Osteocyte (in vitro differentiated cells): Measurements from ENCODE around the gene HERC2. TPM values are rescaled to one million over a fixed set of nuclear protein-coding genes. Genes with fewer than 3 reads are reported as not detected.

ENCODE experiments used
- DNase-seq: peaks from one replicate; pipeline ENCODE4 v3.0.0; 2021; ENCODE audit warnings: mixed read lengths; ENCODE audit not compliant: unreplicated experiment; ENCODE audit errors: extremely low spot score
- H3K27ac Mint-ChIP-seq: one replicate; pipeline ENCODE4 v1.8.0; 2021; ENCODE audit warnings: mild to moderate bottlenecking, mixed read lengths; ENCODE audit not compliant: unreplicated experiment
- H3K27me3 Mint-ChIP-seq: one replicate; pipeline ENCODE4 v1.8.0; 2021; ENCODE audit warnings: mixed read lengths; ENCODE audit not compliant: unreplicated experiment
- H3K36me3 Mint-ChIP-seq: one replicate; pipeline ENCODE4 v1.8.0; 2021; ENCODE audit warnings: mixed read lengths; ENCODE audit not compliant: unreplicated experiment
- H3K4me1 Mint-ChIP-seq: one replicate; pipeline ENCODE4 v1.8.0; 2021; ENCODE audit warnings: mixed read lengths; ENCODE audit not compliant: unreplicated experiment
- H3K4me3 Mint-ChIP-seq: one replicate; pipeline ENCODE4 v1.8.0; 2021; ENCODE audit warnings: mild to moderate bottlenecking, moderate library complexity, mixed read lengths; ENCODE audit not compliant: unreplicated experiment
- H3K9me3 Mint-ChIP-seq: one replicate; pipeline ENCODE4 v1.8.0; 2021; ENCODE audit warnings: mixed read lengths; ENCODE audit not compliant: unreplicated experiment
- CTCF ChIP-seq: fragments of 200-600 bp; sonication (generic); IDR thresholded peaks from 2 replicates; pipeline ENCODE4 v1.5.0; 2021; ENCODE audit warnings: antibody characterized with exemption, mild to moderate bottlenecking, moderate library complexity
- total RNA-seq: library from RNA; stranded (reverse); gene quantifications from 2 replicates; pipeline ENCODE4 v1.2.1, GENCODE V29; 2021

Gene HERC2
- total RNA-seq, 1 donor from 2014 or later = 89.2 TPM

GRCh38 chr15:28099555-28100140 lies 222.3 kb downstream of the HERC2 start:
- H3K4me1 Mint-ChIP-seq = peaks cover 41% of the 10 kb centered on the region

GRCh38 chr15:28098766-28099554 lies 223.0 kb downstream of the HERC2 start, which contains the start of gene OCA2:
Gene OCA2 (minus strand): TSS chr15:28099315. CDS start chr15:28081874, 17,441 bp downstream.
- no peaks in the 10 kb centered on the region for H3K36me3 Mint-ChIP-seq
- H3K4me1 Mint-ChIP-seq = peaks cover 41% of the 10 kb centered on the region
- peaks cover 1% of the 10 kb centered on the region for H3K27me3 Mint-ChIP-seq
- H3K4me3 Mint-ChIP-seq = peak within 1 kb of the TSS; percentile 38
- H3K27ac Mint-ChIP-seq = peak within 1 kb of the TSS; percentile 47
- DNase-seq = peak; percentile 89
- peak; percentile 38 for TF ChIP-seq CTCF
- no peaks in the 10 kb centered on the region for H3K9me3 Mint-ChIP-seq

More at GRCh38 chr15:28099555-28100140, 222.3 kb downstream of the HERC2 start:
- Mint-ChIP-seq H3K9me3 (no peaks in the 10 kb centered on the region), H3K4me3 (peak overlapping the region; percentile 5), H3K36me3 (no peaks in the 10 kb centered on the region), H3K27ac (no peak overlapping the region), H3K27me3 (no peaks in the 10 kb centered on the region)
- no peak for TF ChIP-seq CTCF
- DNase-seq = no peak

GRCh38 chr15:28098360-28098765 lies 223.6 kb downstream of the HERC2 start:
- Mint-ChIP-seq H3K27me3 (peaks cover 4% of the 10 kb centered on the region), H3K27ac (peak overlapping the region; percentile 47), H3K36me3 (no peaks in the 10 kb centered on the region), H3K9me3 (no peaks in the 10 kb centered on the region), H3K4me3 (no peak overlapping the region), H3K4me1 (peaks cover 41% of the 10 kb centered on the region)
- DNase-seq = peak; percentile 73
- no peak for TF ChIP-seq CTCF

GRCh38 chr15:28097656-28098359 lies 224.2 kb downstream of the HERC2 start:
- peak; percentile 75 for DNase-seq
- Mint-ChIP-seq H3K36me3 (no peaks in the 10 kb centered on the region), H3K27ac (no peak overlapping the region), H3K27me3 (peaks cover 4% of the 10 kb centered on the region), H3K4me3 (peak overlapping the region; percentile 67), H3K9me3 (no peaks in the 10 kb centered on the region), H3K4me1 (peaks cover 39% of the 10 kb centered on the region)
- TF ChIP-seq CTCF = no peak
